GM21717 (cell line): ENCODE results near the gene FCHSD1.

Experiments used
- ATAC-seq: cut with Tn5 transposase; IDR thresholded peaks from one replicate; pipeline ENCODE4 v1.9.1; 2021; ENCODE audit warnings: mild to moderate bottlenecking, moderate library complexity; ENCODE audit not compliant: unreplicated experiment

The FCHSD1 gene

GRCh38 chr5:141650851-141651727, at the start of gene FCHSD1:
FCHSD1 (minus strand) TSS chr5:141651418; CDS start chr5:141651368, 50 bp downstream.
- ATAC-seq, result peak; percentile 93

- ATAC-seq, result no peak
Observed at GRCh38 chr5:141697586-141697985, 46.4 kb upstream of the FCHSD1 start.

DNA sequence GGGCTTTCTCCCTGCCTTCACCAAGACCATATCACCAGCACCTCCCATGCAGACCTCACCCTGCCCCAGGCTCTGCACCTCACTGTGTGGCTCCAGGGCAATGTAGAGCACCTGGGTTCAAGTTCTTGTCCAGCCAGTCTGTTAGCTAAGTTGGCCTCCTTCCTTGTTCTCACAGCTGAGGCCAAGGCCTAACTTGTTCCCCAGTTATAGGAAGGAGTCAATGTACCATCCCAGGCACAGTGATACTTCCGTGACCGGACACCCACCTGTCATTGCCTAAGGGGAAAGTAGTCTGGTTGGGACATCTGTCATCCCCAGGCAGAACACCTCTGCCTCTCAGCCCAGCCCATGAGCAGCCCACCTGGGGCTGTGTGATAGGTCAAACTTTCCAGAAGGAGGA, 45.2 kb upstream of the FCHSD1 start:
- no peak for ATAC-seq

DNA sequence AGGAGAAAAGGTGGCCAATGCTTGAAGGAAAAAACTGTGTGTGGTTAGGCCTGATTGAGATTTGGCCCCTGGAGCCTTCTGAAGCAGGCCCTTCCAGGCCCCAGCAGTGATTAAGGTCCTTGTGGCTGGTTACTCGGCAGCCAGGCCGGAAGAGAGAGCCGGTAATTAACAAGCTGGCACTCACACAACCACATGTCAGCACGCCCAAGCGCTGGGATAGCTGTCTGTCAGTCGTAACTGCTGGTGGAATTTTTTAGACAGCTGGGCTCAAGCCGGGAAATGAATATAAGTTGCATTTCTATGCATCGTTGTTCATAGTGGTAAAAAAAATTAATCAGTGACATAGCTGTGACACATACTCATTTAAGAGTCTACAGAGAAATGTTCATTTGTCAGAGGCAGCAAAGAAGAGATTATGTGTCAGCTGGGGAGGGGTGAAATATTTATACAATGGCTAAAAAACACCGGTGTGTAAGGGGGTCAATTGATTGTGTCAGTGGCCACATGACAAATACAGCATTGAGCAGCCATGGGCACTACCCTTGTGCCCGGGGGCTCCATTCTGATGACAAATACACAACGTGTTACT, 44.5 kb upstream of the FCHSD1 start:
- no peak for ATAC-seq

DNA sequence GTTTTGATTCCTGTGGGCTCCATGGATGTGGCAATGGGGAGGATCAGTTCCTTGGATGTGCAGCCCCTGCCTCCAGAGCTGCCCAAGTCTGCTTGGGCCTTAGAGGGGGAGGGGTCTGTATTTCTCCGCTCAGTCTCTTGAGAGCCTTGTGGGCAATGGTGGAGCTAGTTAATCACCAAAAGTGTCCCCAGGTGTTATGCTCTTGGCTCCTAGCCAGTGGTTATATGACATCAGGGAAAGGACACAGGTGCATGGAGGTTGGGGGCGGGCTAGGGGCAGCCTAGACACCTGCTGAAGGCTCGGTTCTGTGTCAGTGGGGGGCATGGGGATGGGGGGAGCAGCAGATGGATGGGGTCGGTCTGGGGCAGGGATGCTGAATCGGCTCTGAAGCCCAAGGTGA, 43.3 kb upstream of the FCHSD1 start:
- ATAC-seq, result no peak

GRCh38 chr5:141692919-141693725, 41.9 kb upstream of the FCHSD1 start:
- no peak for ATAC-seq

DNA sequence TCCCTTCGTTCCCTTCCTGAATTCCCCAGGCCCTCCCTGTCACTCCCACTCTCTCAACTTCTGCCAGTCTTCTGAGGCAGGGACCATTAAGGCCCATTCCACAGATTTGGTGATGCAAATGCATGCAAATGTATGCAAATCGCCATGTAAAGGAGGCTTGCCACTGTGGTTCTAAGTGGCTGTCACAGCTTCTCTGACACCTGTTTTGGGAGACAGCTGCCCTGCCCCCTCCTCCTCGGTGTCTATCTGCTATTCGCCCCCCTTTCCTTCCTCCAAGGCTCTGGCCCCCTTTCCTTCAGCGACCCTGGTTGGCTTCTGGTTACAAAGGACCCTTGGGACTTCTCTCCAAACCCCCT, 41.3 kb upstream of the FCHSD1 start:
- ATAC-seq, result no peak

DNA sequence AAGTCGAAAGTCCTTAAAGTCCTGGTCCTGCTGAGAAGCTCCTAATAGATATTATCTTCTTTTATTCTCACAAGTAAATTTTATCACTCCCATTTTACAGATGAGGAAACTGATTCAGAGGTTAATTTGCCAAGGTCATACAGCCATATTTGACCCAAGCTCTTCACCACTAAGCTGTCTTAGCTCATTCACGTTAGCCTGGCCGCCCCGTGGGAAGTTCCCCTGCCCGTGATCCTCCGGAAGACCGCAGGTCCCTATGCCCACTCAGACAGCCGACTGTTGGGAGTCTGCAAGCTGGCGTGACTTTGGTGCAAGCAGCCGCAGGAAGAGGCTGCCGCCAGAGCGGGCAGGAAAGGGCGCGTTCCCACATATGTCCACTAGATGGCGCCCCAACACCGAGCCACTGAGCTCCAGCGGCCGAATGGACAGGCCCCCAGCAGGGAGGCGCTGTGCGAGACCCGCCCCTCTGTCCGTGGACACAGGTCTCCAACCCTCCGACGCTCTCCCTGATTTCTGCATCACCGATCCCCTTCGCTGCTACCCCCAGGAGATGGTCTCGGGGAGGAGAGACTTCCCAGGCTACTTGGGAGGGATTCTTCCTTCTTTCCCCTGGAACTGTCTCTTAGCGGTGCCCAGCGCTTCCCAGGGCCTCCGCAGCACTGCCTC, 40.8 kb upstream of the FCHSD1 start:
- ATAC-seq, result peak; percentile 81

GRCh38 chr5:141691286-141691866, 40.2 kb upstream of the FCHSD1 start:
- ATAC-seq, result no peak

GRCh38 chr5:141686648-141687416, 35.6 kb upstream of the FCHSD1 start:
- ATAC-seq, result no peak

DNA sequence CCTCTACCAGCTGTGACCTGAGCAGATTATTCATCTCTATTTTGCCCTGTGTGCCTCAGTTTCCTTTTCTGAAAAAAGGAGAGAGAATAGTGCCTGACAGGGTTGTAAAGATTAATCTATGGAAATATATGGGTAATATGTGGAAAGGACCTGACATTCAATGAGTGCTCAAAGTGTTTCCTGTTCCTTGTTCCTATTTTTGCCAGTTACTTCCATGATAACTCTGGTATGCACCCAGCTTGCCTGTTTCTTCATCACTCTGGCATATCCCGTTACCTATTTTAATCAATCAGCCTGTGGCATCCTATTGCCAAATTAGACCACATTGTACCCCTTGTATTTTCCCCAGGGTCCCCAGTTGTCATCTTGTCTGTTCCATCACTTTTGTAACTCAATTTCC, 34.4 kb upstream of the FCHSD1 start:
- no peak for ATAC-seq

- no peak for ATAC-seq
Observed at GRCh38 chr5:141683596-141684141, 32.5 kb upstream of the FCHSD1 start.

DNA sequence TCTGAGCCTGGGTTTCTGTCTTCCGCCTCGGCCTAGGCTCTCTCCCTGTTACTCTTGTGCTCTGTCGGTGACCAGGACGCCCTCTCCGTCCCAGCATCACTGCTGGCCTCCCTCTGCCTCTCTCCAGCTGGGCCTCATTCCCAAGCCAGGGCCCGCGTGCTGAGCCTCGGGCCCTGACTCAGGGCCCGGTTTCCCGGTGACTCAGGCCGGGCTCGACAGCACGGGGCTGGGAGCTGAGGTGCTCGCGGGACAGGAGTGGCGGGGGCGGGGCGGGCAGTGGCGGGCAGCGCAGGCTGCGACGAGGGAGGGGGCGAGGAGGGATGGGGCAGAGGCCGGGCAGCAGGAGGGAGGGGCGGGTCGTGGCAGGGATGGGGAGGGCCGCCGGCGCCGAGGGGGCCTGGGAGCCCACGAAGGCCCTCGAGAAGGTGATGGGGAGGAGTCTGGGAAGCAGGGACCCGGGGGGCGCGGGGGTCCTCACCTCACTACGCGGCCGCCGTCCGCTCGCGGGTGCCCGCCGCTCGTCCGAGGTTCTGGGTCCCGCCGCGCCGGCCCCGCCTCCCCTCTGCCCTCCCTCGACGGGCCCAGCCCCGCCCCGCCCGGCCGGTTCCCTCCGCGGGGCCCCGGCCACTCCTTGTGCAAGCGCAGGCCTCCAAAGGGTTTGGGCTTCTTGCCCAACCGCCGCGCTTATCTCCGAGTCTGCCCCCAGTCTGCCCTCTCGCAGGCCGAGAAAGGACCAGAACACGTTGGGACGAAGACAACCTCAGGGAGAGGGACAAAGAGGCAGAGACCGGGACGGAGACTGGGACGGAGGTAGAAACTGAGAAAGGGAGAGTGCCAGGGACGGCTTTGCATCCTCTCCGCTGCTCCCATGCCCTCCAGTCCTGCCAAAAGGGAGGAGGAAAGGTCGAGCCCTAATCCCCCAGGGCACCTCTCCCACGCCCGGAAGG, 30.8 kb upstream of the FCHSD1 start, which contains the start of gene ARAP3:
Gene ARAP3 (minus strand): TSS at position 536 of the 947 bp plus-strand sequence. CDS start 1,744 bp downstream, outside the sequence.
- no peak for ATAC-seq

DNA sequence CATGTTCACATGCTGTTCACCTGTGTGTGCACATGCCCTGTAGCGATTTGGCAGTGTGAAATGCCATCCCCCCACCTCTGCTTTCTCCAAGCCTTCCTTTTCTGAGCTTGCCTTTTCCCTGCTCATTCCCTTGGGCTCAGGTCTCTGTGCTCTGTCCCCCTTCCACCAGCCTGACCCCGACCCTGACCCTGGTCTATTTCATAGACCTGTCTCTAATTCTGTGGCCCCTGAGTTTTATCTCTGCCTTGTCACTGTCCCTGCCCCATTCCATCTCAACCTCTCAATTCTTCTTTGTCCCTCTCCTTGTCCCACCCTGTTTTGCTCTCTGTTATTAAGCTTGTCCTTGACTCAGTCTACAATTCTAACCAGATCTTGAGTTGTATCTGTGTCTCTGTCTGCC, 30.1 kb upstream of the FCHSD1 start:
- no peak for ATAC-seq

DNA sequence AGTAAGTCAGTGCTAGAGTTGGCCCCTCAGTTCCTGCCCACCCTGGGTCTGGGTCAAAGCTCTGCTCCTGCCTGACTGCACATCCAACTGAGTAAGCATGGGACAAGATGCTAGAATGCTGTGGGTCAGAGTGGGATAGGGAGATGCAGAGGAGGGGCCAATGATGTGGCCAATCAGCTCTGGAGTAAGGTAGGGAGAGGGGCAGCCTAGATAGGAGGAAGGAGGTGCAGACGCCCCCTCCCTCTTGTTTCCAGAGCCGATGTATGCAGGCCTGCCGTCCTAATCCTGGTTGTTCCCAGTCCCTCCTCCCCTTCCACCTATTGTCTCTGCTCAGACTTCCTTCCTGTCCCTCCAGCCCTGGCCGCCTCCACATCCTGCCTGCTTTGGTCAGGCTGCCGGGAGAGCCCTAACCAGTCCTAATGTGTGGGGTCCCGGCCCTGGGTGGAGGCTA, 29.6 kb upstream of the FCHSD1 start:
- no peak for ATAC-seq

DNA sequence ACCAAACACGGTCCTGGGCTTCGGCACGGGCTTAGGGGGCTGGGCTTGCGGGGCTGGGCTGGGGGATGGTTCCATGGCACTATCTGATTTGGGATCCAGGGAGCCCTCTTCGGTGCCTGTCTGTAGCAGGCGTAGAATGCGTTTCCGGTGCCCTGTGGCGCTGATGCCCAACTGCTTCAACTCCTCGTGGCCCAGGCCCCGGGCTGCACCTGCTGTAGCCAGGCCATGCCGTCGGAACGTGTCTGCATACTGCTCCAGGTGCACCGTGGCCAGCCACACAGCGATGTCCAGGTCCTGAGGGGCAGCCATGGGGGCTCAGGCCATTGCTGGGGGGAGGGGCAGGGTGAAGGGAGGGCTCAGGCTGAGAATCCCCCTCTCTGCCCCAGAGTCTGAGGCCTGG, 29.0 kb upstream of the FCHSD1 start:
- ATAC-seq, result no peak

- ATAC-seq, result no peak
Observed at GRCh38 chr5:141677415-141677814, 26.2 kb upstream of the FCHSD1 start.

GRCh38 chr5:141675672-141676071, 24.5 kb upstream of the FCHSD1 start:
- no peak for ATAC-seq
